ENCODE data around the gene PRDM16. TPM values are rescaled to one million over a fixed set of nuclear protein-coding genes. Genes with fewer than 3 reads are reported as not detected.

Gene PRDM16
- total and polyA plus RNA-seq, 2 of the 4 experiments (the other 2 are of a cell fraction), result 0.02 TPM; not detected in 1

DNA sequence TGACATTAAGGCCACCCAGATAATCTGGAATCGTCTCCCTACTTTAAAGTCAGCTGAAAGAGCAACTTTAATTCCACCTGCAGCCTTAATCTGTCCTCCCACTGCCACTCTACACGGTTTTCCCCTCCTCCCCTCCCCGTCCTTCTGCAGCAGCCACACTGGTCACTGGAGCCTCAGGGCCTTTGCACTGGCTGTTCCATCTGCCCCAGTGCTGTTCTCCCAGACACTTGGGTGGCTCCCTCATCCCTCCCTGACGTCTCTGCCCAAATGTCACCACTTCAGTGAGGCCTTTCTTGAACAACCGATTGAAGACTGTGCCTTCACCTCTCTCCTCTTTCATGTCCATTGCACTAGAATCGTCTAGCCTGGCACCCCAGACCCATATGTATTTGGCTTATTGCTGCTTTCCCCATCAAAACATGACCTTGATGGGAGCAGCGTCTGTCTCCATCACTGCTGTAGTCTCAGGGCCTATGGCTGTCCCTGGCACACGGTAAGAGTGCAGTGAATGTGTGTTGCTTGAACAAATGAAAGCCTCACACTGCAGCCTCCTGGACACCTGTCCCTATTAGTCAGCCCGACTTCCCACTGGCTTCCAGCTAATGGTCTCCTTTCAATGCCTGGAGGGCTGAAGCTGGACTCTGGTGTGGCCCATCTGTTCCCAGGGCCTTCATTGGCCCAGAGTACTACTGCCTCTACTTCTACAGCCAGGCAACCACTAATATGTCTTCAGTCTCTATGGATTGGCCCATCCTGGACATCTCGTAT lies 10.6 kb upstream of the PRDM16 start (continued):
- no peak for TF ChIP-seq CHD1 (IDR thresholded peaks at IDR 0.05; ENCODE audit: low read depth, low read length)

- no peak overlapping the region for H2AK9ac ChIP-seq (replicated peaks; ENCODE audit: low read depth, low read length, poor library complexity)
- no peaks in the 10 kb centered on the region for H3K4me1 ChIP-seq (ENCODE audit: control insufficient read depth, insufficient read depth, low read length)
- BruUV-seq (replicated peaks), result no TSS peak
- WGBS, 2 experiments (ENCODE audit: extremely low coverage in 2 of 2, insufficient read length in 1 of 2), result 61% methylated on average over 3 of the region's 9 CpGs; no CpG with 5 or more reads in 1 of the 2 experiments
- H4K20me1 ChIP-seq (ENCODE audit: insufficient read depth, low read length), result no peaks in the 10 kb centered on the region
- H3K79me1 ChIP-seq (ENCODE audit: low read depth in 1 of 2, low read length in 2 of 2), result no peaks in the 10 kb centered on the region
- dilution Hi-C loops (cut with HindIII; ENCODE audit: low sequenced_read_pairs, unreplicated experiment) (no loop called here), intact Hi-C loops (cut with micrococcal nuclease) (loop anchor here (10.0 kb wide), 1 partner anchor 255 kb away; no protein-coding TSS in a partner anchor), in situ Hi-C loops (cut with MboI; ENCODE audit: low sequenced_read_pairs) (loop anchor here (25.0 kb wide), 1 partner anchor 623 kb away; no protein-coding TSS in a partner anchor)
- ChIA-PET POLR2A (ENCODE audit: unreplicated experiment) (no interaction called here), CTCF (no interaction called here)
- H3K4me3 ChIP-seq (ENCODE audit: insufficient read depth, low read depth, low read length), result no peak overlapping the region
- no peak overlapping the region for H2BK20ac ChIP-seq (ENCODE audit: low read depth, low read length)
- H3K23ac ChIP-seq (ENCODE audit: low read depth, low read length), result no peak overlapping the region
- no peak overlapping the region for H2AFZ ChIP-seq (replicated peaks; ENCODE audit: low read length, poor library complexity)
- no peaks in the 10 kb centered on the region for H3K9me3 ChIP-seq (ENCODE audit: control insufficient read depth, insufficient read depth, low read length)
- H4K91ac ChIP-seq (ENCODE audit: insufficient read depth, low read depth, low read length), result no peak overlapping the region
- H3K27ac ChIP-seq (ENCODE audit: insufficient read depth, low read length), result no peak overlapping the region
- no peak overlapping the region for H3K18ac ChIP-seq (ENCODE audit: low read depth, low read length)
- no peaks in the 10 kb centered on the region for H3K36me3 ChIP-seq (ENCODE audit: control insufficient read depth, insufficient read depth, low read length)
- no peak overlapping the region for H2AK5ac ChIP-seq (ENCODE audit: low read depth, low read length)
- no peak overlapping the region for H3K14ac ChIP-seq (replicated peaks; ENCODE audit: low read depth, low read length)
- H2BK5ac ChIP-seq (ENCODE audit: low read depth, low read length, poor library complexity, severe bottlenecking), result no peak overlapping the region
- no peaks in the 10 kb centered on the region for H3K9me1 ChIP-seq (ENCODE audit: insufficient read depth, low read length)
- no peak overlapping the region for H3K4me2 ChIP-seq (ENCODE audit: low read depth, low read length)
- H4K8ac ChIP-seq (ENCODE audit: low read depth in 2 of 2, low read length in 2 of 2), result no peak overlapping the region
- no peak overlapping the region for H3K9ac ChIP-seq (ENCODE audit: low read depth, low read length)
- no peak overlapping the region for H3K4ac ChIP-seq (ENCODE audit: low read depth, low read length)
- DNase-seq (no peak), ATAC-seq (ENCODE audit: low read depth) (no peak)
- no peak overlapping the region for H4K5ac ChIP-seq (ENCODE audit: low read depth, low read length)
- H3K56ac ChIP-seq (ENCODE audit: extremely low read depth, insufficient read depth, low read length), result no peak overlapping the region
- H2BK120ac ChIP-seq (ENCODE audit: low read depth, low read length), result no peak overlapping the region
- no peak overlapping the region for H2BK15ac ChIP-seq (ENCODE audit: low read depth, low read length)
- H3K27me3 ChIP-seq (ENCODE audit: control insufficient read depth, insufficient read depth, low read length), result peaks cover 28% of the 10 kb centered on the region
- TF ChIP-seq SMC3 (IDR thresholded peaks at IDR 0.05; ENCODE audit: low read depth, low read length) (no peak), RCOR1 (IDR thresholded peaks at IDR 0.05; ENCODE audit: insufficient replicate concordance, low read length) (no peak), MAZ (IDR thresholded peaks at IDR 0.05; ENCODE audit: borderline replicate concordance, low read depth, low read length) (no peak), FOS (IDR thresholded peaks at IDR 0.05; ENCODE audit: low read depth, low read length) (no peak), CHD1 (IDR thresholded peaks at IDR 0.05; ENCODE audit: low read depth, low read length) (no peak), RFX5 (IDR thresholded peaks at IDR 0.05; ENCODE audit: low read depth, low read length) (no peak), MXI1 (IDR thresholded peaks at IDR 0.05; ENCODE audit: borderline replicate concordance, low read depth, low read length) (no peak), NFE2L2 (IDR thresholded peaks at IDR 0.05; ENCODE audit: low read depth, low read length) (no peak), POLR2A (IDR thresholded peaks at IDR 0.05; ENCODE audit: low read depth, low read length) (no peak), RAD21 (IDR thresholded peaks at IDR 0.05; ENCODE audit: low read length) (no peak)
- TF ChIP-seq, protein P1, sequence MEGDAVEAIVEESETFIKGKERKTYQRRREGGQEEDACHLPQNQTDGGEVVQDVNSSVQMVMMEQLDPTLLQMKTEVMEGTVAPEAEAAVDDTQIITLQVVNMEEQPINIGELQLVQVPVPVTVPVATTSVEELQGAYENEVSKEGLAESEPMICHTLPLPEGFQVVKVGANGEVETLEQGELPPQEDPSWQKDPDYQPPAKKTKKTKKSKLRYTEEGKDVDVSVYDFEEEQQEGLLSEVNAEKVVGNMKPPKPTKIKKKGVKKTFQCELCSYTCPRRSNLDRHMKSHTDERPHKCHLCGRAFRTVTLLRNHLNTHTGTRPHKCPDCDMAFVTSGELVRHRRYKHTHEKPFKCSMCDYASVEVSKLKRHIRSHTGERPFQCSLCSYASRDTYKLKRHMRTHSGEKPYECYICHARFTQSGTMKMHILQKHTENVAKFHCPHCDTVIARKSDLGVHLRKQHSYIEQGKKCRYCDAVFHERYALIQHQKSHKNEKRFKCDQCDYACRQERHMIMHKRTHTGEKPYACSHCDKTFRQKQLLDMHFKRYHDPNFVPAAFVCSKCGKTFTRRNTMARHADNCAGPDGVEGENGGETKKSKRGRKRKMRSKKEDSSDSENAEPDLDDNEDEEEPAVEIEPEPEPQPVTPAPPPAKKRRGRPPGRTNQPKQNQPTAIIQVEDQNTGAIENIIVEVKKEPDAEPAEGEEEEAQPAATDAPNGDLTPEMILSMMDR (conservative IDR thresholded peaks at IDR 0.05; ENCODE audit: low read depth, low read length), result no peak
- TF ChIP-seq, protein P2, sequence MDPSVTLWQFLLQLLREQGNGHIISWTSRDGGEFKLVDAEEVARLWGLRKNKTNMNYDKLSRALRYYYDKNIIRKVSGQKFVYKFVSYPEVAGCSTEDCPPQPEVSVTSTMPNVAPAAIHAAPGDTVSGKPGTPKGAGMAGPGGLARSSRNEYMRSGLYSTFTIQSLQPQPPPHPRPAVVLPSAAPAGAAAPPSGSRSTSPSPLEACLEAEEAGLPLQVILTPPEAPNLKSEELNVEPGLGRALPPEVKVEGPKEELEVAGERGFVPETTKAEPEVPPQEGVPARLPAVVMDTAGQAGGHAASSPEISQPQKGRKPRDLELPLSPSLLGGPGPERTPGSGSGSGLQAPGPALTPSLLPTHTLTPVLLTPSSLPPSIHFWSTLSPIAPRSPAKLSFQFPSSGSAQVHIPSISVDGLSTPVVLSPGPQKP (IDR thresholded peaks at IDR 0.05; ENCODE audit: borderline replicate concordance, low read depth, low read length), result no peak
- TF ChIP-seq, protein P3, sequence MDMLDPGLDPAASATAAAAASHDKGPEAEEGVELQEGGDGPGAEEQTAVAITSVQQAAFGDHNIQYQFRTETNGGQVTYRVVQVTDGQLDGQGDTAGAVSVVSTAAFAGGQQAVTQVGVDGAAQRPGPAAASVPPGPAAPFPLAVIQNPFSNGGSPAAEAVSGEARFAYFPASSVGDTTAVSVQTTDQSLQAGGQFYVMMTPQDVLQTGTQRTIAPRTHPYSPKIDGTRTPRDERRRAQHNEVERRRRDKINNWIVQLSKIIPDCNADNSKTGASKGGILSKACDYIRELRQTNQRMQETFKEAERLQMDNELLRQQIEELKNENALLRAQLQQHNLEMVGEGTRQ (IDR thresholded peaks at IDR 0.05; ENCODE audit: low read depth, low read length), result no peak
These were observed 8.9 kb upstream of the PRDM16 start for GRCh38 chr1:3060127-3060526.
